GM12878 (cell line): ENCODE data around the gene MBD2. TPM values are rescaled to one million over a fixed set of nuclear protein-coding genes. Genes with fewer than 3 reads are reported as not detected.
A peak's percentile ranks its signal among the peaks of the same experiment; 100 is the strongest.

Experiments used
- ATAC-seq: fragments of 200-7000 bp; cut with Tn5 transposase; 3 replicates; pipeline ENCODE4 v1.9.1; 2020; ENCODE audit warnings: mild to moderate bottlenecking, moderate library complexity
- BruUV-seq: library from RNA; stranded (reverse); fragments of 400-500 nt; replicated peaks from 2 replicates; lab custom pipeline; 2021; lab: Mats Ljungman, UMichigan
- CTCF ChIA-PET: fragments of 300-600 bp; sonication (Branson Sonifier 250); formaldehyde crosslinking; extraction: SDS; loops from one replicate; lab custom pipeline; 2021; ENCODE audit warnings: inconsistent platforms; lab: Yijun Ruan, JAX
- POLR2A ChIA-PET: fragments of 350-600 bp; formaldehyde crosslinking; extraction: SDS; loops from one replicate; lab custom pipeline; 2021; ENCODE audit warnings: inconsistent platforms; lab: Charles Lee
- RAD21 ChIA-PET: fragments of 300-600 bp; sonication (Branson Sonifier 250); formaldehyde crosslinking; loops from one replicate; lab custom pipeline; 2023; ENCODE audit warnings: antibody characterized with exemption; ENCODE audit not compliant: unreplicated experiment; lab: Charles Lee
- SMC1A ChIA-PET: fragments of 300-600 bp; sonication (Branson Sonifier 250); formaldehyde crosslinking; loops from one replicate; lab custom pipeline; 2023; ENCODE audit not compliant: unreplicated experiment, uncharacterized antibody; lab: Charles Lee
- DNase-seq: peaks from one replicate; pipeline ENCODE4 v3.0.0-alpha.2; 2011; ENCODE audit warnings: low read depth, low spot score
- FAIRE-seq: peaks from 3 replicates; lab custom pipeline; 2011; peaks lifted over from hg19 to GRCh38; lab: Jason Lieb, UNC
- H2AFZ ChIP-seq: 2 replicates; pipeline ENCODE4 v1.6.0; 2011; ENCODE audit warnings: low read depth, low read length, control low read depth; ENCODE audit not compliant: control insufficient read depth
- H3K27ac ChIP-seq: 2 replicates; pipeline ENCODE4 v1.5.1; 2011; ENCODE audit warnings: control low read depth; ENCODE audit not compliant: control insufficient read depth, insufficient read depth
- H3K27me3 ChIP-seq, 2 experiments: replicated peaks in 1 of 2; 2 replicates each; pipeline versions ENCODE4 v1.6.0 to v1.6.1; 2011; ENCODE audit warnings: low read length in 1 of 2; ENCODE audit not compliant: control insufficient read depth in 2 of 2, insufficient read depth in 2 of 2
- H3K36me3 ChIP-seq, 2 experiments: 2 replicates each; pipeline ENCODE4 v1.5.1; 2011; ENCODE audit warnings: low read length in 1 of 2; ENCODE audit not compliant: control insufficient read depth in 2 of 2, insufficient read depth in 2 of 2
- H3K4me1 ChIP-seq: 2 replicates; pipeline ENCODE4 v1.6.1; 2011; ENCODE audit warnings: mild to moderate bottlenecking, low read length, moderate library complexity, mixed read lengths; ENCODE audit not compliant: control insufficient read depth, insufficient read depth
- H3K4me2 ChIP-seq: 2 replicates; pipeline ENCODE4 v1.6.0; 2011; ENCODE audit warnings: control low read depth; ENCODE audit not compliant: control insufficient read depth, insufficient read depth
- H3K4me3 ChIP-seq: fragments of 200-600 bp; sonication (generic); 2 replicates; pipeline ENCODE4 v1.5.1; 2016
- H3K79me2 ChIP-seq: 2 replicates; pipeline ENCODE4 v1.6.0; 2011; ENCODE audit warnings: low read length; ENCODE audit not compliant: control insufficient read depth, insufficient read depth
- H3K9ac ChIP-seq: 2 replicates; pipeline ENCODE4 v1.8.0; 2011; ENCODE audit warnings: low read length, control low read depth, mixed read lengths; ENCODE audit not compliant: control insufficient read depth, insufficient read depth
- H3K9me3 ChIP-seq: replicated peaks from 3 replicates; pipeline ENCODE4 v1.5.1; 2011; ENCODE audit warnings: mild to moderate bottlenecking, low read length; ENCODE audit not compliant: control insufficient read depth, insufficient read depth
- H4K20me1 ChIP-seq: 2 replicates; pipeline ENCODE4 v1.6.0; 2011; ENCODE audit not compliant: control insufficient read depth, insufficient read depth
- BHLHE40 ChIP-seq, 2 experiments: fragments of 450-650 bp in 1 of 2; IDR thresholded peaks; 2 replicates each; pipeline ENCODE4 v1.6.1; 2011 to 2017; ENCODE audit warnings: low read depth in 2 of 2, borderline replicate concordance in 1 of 2, improper control_type of control experiment in 1 of 2, low read length in 1 of 2, mild to moderate bottlenecking in 1 of 2
- CREB1 ChIP-seq: IDR thresholded peaks from 2 replicates; pipeline ENCODE4 v1.6.1; 2012; ENCODE audit warnings: low read depth, mild to moderate bottlenecking, inconsistent platforms
- FOXK2 ChIP-seq: fragments of 450-650 bp; IDR thresholded peaks from 2 replicates; pipeline ENCODE4 v1.6.1; 2017; ENCODE audit warnings: mild to moderate bottlenecking, moderate library complexity
- HDAC6 ChIP-seq: fragments of 200-600 bp; sonication (generic); IDR thresholded peaks from one replicate; pipeline ENCODE4 v1.8.0; 2017; ENCODE audit warnings: antibody characterized with exemption; ENCODE audit not compliant: unreplicated experiment
- IKZF1 ChIP-seq: fragments of 450-650 bp; conservative IDR thresholded peaks from 2 replicates; pipeline ENCODE4 v1.6.1; 2017; ENCODE audit warnings: antibody characterized with exemption, mild to moderate bottlenecking
- MYC ChIP-seq: IDR thresholded peaks from 2 replicates; pipeline ENCODE4 v1.6.1; 2011; ENCODE audit warnings: mild to moderate bottlenecking, low read length, moderate library complexity, inconsistent platforms; ENCODE audit not compliant: insufficient read depth, insufficient replicate concordance, insufficient read length, severe bottlenecking
- POU2F2 ChIP-seq: IDR thresholded peaks from 3 replicates; pipeline ENCODE4 v1.6.1; 2011; ENCODE audit warnings: low read depth, mild to moderate bottlenecking, low read length, borderline replicate concordance
- RELA ChIP-seq: fragments of 450-650 bp; IDR thresholded peaks from 2 replicates; pipeline ENCODE4 v1.8.0; 2014; ENCODE audit warnings: borderline replicate concordance; ENCODE audit not compliant: partially characterized antibody
- ZZZ3 ChIP-seq: IDR thresholded peaks from 2 replicates; pipeline ENCODE4 v1.6.1; 2011; ENCODE audit warnings: low read depth; ENCODE audit not compliant: control insufficient read depth, insufficient read length
- in situ Hi-C: fragments of 300-500 bp; cut with MboI; formaldehyde crosslinking; loops from 9 replicates; pipeline ENCODE4 v1.14.3; 2018; ENCODE audit warnings: mixed read lengths
- intact Hi-C: fragments of 100-400 bp; cut with micrococcal nuclease; formaldehyde crosslinking; loops from one replicate; pipeline ENCODE4 v1.14.2; 2022; ENCODE audit not compliant: unreplicated experiment
- polyA plus RNA-seq, 11 experiments: library from polyadenylated mRNA; depleted of rRNA in 4 of 11; unstranded in 6 of 11; stranded (reverse) in 5 of 11; fragments of >200 nt; fragmentation: Nextera tagmentation in 4 of 11; fragmentation: Illumina TruSeq in 1 of 11; extraction: Ambion mirVana in 4 of 11; extraction: Trizol in 1 of 11; gene quantifications; 1 replicate in 1 of 11; 2 replicates in 10 of 11; pipeline versions ENCODE4 v1.2.1 to v1.2.3, GENCODE V29; 2011 to 2016; ENCODE audit warnings: inconsistent platforms in 2 of 11, missing spikeins in 2 of 11, low read depth in 1 of 11
- total RNA-seq, 4 experiments: library from RNA; depleted of rRNA in 3 of 4; stranded (reverse); fragments of >200 nt in 3 of 4; fragmentation: Illumina TruSeq in 1 of 4; extraction: Trizol in 1 of 4; gene quantifications; 2 replicates each; pipeline versions ENCODE4 v1.2.1 to v1.2.3, GENCODE V29; 2013 to 2021
- TF ChIP-seq, protein P1 (sequence below): fragments of 450-650 bp; formaldehyde crosslinking; IDR thresholded peaks from 2 replicates; pipeline ENCODE4 v1.4.0; 2022; ENCODE audit warnings: mild to moderate bottlenecking, moderate library complexity
- TF ChIP-seq, protein P2 (sequence below): IDR thresholded peaks from 2 replicates; pipeline ENCODE4 v1.6.1; 2011; ENCODE audit warnings: borderline replicate concordance, low read depth, mild to moderate bottlenecking, moderate library complexity, low read length; ENCODE audit not compliant: insufficient read depth, poor library complexity, severe bottlenecking

MBD2 gene
- total and polyA plus RNA-seq, 10 of the 15 experiments (the other 5 are each of a cell fraction or from before 2014, with no cell fraction given) = 24.1 to 276 (median 57.9) TPM

DNA sequence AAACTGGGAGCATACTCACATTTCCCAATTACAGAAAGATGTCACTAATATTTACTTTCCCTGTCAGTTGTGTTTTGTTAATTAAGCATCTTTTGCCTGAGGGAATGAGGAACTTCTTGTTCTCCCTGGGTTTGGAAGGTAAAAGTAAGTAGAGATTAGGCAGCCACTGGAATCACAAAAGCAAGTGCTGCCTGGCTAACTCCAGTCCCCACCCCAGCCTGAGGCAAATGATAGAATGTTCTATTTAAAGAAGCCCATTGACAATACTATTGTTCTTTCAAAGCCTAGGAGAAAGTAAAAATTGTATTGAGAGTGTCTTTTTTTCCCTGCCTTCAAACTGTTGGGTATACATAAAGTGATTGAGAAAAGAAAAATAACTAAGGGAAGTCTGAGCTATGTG lies 93.8 kb downstream of the MBD2 start:
- H3K9me3 ChIP-seq = no peaks in the 10 kb centered on the region
- FAIRE-seq = no peak
- H3K9ac ChIP-seq = no peak overlapping the region
- TF ChIP-seq BHLHE40 (IDR thresholded peaks at IDR 0.05; ENCODE audit: borderline replicate concordance in 1 of 2, low read depth in 2 of 2, low read length in 1 of 2) = no peak
- no peak for TF ChIP-seq IKZF1
- H3K4me3 ChIP-seq = no peak overlapping the region
- CTCF ChIA-PET = interaction anchor here (0.7 to 5.1 kb wide), 11 partner anchors 9 to 227 kb away, joined by 3 to 57 read pairs (median 5); partner anchors contain the start of genes C18orf54, POLI and STARD6
- RAD21 ChIA-PET = interaction anchor here (1.0 to 2.7 kb wide), 6 partner anchors 11 to 304 kb away, joined by 3 to 23 read pairs (median 5); no protein-coding TSS in a partner anchor
- peaks cover 3% of the 10 kb centered on the region for H3K4me1 ChIP-seq
- H3K27ac ChIP-seq = no peak overlapping the region
- no peak overlapping the region for H3K4me2 ChIP-seq
- H2AFZ ChIP-seq = no peak overlapping the region
- no peaks in the 10 kb centered on the region for H3K79me2 ChIP-seq
- intact Hi-C loops (no loop called here), in situ Hi-C loops (no loop called here)
- H3K27me3 ChIP-seq = no peaks in the 10 kb centered on the region
- H3K36me3 ChIP-seq = no peaks in the 10 kb centered on the region
- H4K20me1 ChIP-seq = no peaks in the 10 kb centered on the region
- DNase-seq = no peak
- BruUV-seq = no TSS peak
- ATAC-seq = no peak
- SMC1A ChIA-PET = interaction anchor here (1.0 to 3.4 kb wide), 6 partner anchors 11 to 222 kb away, joined by 3 to 18 read pairs (median 6); no protein-coding TSS in a partner anchor
- POLR2A ChIA-PET = interaction anchor here (0.6 to 0.8 kb wide), 2 partner anchors 85 to 88 kb away, joined by 4 read pairs; no protein-coding TSS in a partner anchor

GRCh38 chr18:54130177-54130576 lies 94.3 kb downstream of the MBD2 start:
- intact Hi-C loops (no loop called here), in situ Hi-C loops (no loop called here)
- Histone ChIP-seq H3K79me2 (no peaks in the 10 kb centered on the region), H4K20me1 (no peaks in the 10 kb centered on the region), H3K27ac (0 out of 2 replicates have a peak overlapping the region, but pooled peaks have one; percentile 1), H3K4me3 (no peak overlapping the region), H2AFZ (no peak overlapping the region), H3K4me1 (peaks cover 3% of the 10 kb centered on the region), H3K9ac (no peak overlapping the region), H3K4me2 (no peak overlapping the region), H3K9me3 (no peaks in the 10 kb centered on the region), H3K27me3 (no peaks in the 10 kb centered on the region), H3K36me3 (no peaks in the 10 kb centered on the region)
- RAD21 ChIA-PET = interaction anchor here (0.7 to 2.7 kb wide), 8 partner anchors 11 to 303 kb away, joined by 3 to 23 read pairs (median 4); no protein-coding TSS in a partner anchor
- DNase-seq (no peak), FAIRE-seq (no peak), ATAC-seq (no peak)
- POLR2A ChIA-PET = interaction anchor here (0.6 to 0.8 kb wide), 2 partner anchors 85 to 88 kb away, joined by 4 read pairs; no protein-coding TSS in a partner anchor
- CTCF ChIA-PET = interaction anchor here (0.7 to 5.1 kb wide), 13 partner anchors 9 to 228 kb away, joined by 3 to 57 read pairs (median 4); partner anchors contain the start of genes C18orf54, POLI and STARD6
- SMC1A ChIA-PET = interaction anchor here (1.0 to 3.4 kb wide), 6 partner anchors 11 to 222 kb away, joined by 3 to 18 read pairs (median 6); no protein-coding TSS in a partner anchor
- no TSS peak for BruUV-seq
- TF ChIP-seq CREB1 (no peak), MYC (no peak), HDAC6 (no peak), ZZZ3 (no peak), POU2F2 (no peak), RELA (no peak), FOXK2 (no peak)
- TF ChIP-seq, protein P1, sequence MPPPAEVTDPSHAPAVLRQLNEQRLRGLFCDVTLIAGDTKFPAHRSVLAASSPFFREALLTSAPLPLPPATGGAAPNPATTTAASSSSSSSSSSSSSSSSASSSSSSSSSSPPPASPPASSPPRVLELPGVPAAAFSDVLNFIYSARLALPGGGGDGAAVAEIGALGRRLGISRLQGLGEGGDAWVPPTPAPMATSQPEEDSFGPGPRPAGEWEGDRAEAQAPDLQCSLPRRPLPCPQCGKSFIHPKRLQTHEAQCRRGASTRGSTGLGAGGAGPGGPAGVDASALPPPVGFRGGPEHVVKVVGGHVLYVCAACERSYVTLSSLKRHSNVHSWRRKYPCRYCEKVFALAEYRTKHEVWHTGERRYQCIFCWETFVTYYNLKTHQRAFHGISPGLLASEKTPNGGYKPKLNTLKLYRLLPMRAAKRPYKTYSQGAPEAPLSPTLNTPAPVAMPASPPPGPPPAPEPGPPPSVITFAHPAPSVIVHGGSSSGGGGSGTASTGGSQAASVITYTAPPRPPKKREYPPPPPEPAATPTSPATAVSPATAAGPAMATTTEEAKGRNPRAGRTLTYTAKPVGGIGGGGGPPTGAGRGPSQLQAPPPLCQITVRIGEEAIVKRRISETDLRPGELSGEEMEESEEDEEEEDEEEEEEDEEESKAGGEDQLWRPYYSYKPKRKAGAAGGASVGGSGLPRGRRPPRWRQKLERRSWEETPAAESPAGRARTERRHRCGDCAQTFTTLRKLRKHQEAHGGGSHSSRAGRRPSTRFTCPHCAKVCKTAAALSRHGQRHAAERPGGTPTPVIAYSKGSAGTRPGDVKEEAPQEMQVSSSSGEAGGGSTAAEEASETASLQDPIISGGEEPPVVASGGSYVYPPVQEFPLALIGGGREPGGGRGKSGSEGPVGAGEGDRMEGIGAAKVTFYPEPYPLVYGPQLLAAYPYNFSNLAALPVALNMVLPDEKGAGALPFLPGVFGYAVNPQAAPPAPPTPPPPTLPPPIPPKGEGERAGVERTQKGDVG (CRISPR knock-in tag) = no peak
- TF ChIP-seq, protein P2, sequence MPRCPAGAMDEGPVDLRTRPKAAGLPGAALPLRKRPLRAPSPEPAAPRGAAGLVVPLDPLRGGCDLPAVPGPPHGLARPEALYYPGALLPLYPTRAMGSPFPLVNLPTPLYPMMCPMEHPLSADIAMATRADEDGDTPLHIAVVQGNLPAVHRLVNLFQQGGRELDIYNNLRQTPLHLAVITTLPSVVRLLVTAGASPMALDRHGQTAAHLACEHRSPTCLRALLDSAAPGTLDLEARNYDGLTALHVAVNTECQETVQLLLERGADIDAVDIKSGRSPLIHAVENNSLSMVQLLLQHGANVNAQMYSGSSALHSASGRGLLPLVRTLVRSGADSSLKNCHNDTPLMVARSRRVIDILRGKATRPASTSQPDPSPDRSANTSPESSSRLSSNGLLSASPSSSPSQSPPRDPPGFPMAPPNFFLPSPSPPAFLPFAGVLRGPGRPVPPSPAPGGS = no peak
